WTC11 (cell line): ENCODE data around the gene SPG21. TPM values are rescaled to one million over a fixed set of nuclear protein-coding genes. Genes with fewer than 3 reads are reported as not detected.
A peak's percentile ranks its signal among the peaks of the same experiment; 100 is the strongest.

ENCODE experiments used
- ATAC-seq: fragments of 200-7000 bp; cut with Tn5 transposase; 2 replicates; pipeline ENCODE4 v1.10.0; 2021; ENCODE audit warnings: mild to moderate bottlenecking, moderate library complexity
- CTCF ChIA-PET: fragments of 300-600 bp; sonication (Branson Sonifier 250); formaldehyde crosslinking; loops from one replicate; lab custom pipeline; 2021; ENCODE audit warnings: antibody characterized with exemption; lab: Charles Lee
- POLR2A ChIA-PET: fragments of 350-600 bp; sonication (Branson Sonifier 250); formaldehyde crosslinking; loops from one replicate; lab custom pipeline; 2021; ENCODE audit warnings: antibody characterized with exemption; lab: Charles Lee
- DNase-seq: peaks from one replicate; pipeline ENCODE4 v3.0.0; 2021; ENCODE audit warnings: low spot score
- H3K27ac Mint-ChIP-seq: 2 replicates; pipeline ENCODE4 v1.8.0; 2021; ENCODE audit warnings: mixed read lengths
- H3K27me3 Mint-ChIP-seq: 2 replicates; pipeline ENCODE4 v1.8.0; 2021; ENCODE audit warnings: low read depth, mild to moderate bottlenecking, moderate library complexity, mixed read lengths
- H3K36me3 Mint-ChIP-seq: 2 replicates; pipeline ENCODE4 v1.8.0; 2021; ENCODE audit warnings: mixed read lengths
- H3K4me1 Mint-ChIP-seq: 2 replicates; pipeline ENCODE4 v1.8.0; 2022; ENCODE audit warnings: mixed read lengths
- H3K4me3 Mint-ChIP-seq: 2 replicates; pipeline ENCODE4 v1.8.0; 2021; ENCODE audit warnings: mild to moderate bottlenecking, moderate library complexity, mixed read lengths
- H3K9me3 Mint-ChIP-seq: 2 replicates; pipeline ENCODE4 v1.8.0; 2021; ENCODE audit warnings: mixed read lengths
- ATF6 ChIP-seq: sonication (generic); formaldehyde crosslinking; IDR thresholded peaks from 2 replicates; pipeline ENCODE4 v1.8.1; 2023; ENCODE audit warnings: mild to moderate bottlenecking, missing genetic modification reagents
- CBFB ChIP-seq: sonication (generic); formaldehyde crosslinking; IDR thresholded peaks from 2 replicates; pipeline ENCODE4 v1.8.1; 2022; ENCODE audit warnings: mild to moderate bottlenecking, low read depth, missing genetic modification reagents
- CREM ChIP-seq: sonication (generic); formaldehyde crosslinking; IDR thresholded peaks from 2 replicates; pipeline ENCODE4 v1.8.1; 2022; ENCODE audit warnings: mild to moderate bottlenecking, missing genetic modification reagents, moderate library complexity
- EMX1 ChIP-seq: fragments of 250-450 bp; sonication (Bioruptor Pico); IDR thresholded peaks from 2 replicates; pipeline ENCODE4 v1.8.0; 2021; ENCODE audit warnings: mild to moderate bottlenecking
- FOXJ3 ChIP-seq: sonication (generic); formaldehyde crosslinking; IDR thresholded peaks from 2 replicates; pipeline ENCODE4 v1.9.0; 2021; ENCODE audit warnings: missing genetic modification reagents, mild to moderate bottlenecking, borderline replicate concordance
- HMGA2 ChIP-seq: fragments of 250-450 bp; sonication (Bioruptor Pico); IDR thresholded peaks from 2 replicates; pipeline ENCODE4 v1.4.0; 2021; ENCODE audit warnings: mild to moderate bottlenecking, moderate library complexity
- IRF1 ChIP-seq: sonication (generic); formaldehyde crosslinking; IDR thresholded peaks from 2 replicates; pipeline ENCODE4 v1.8.0; 2023; ENCODE audit warnings: missing genetic modification reagents
- IRF2 ChIP-seq: sonication (generic); formaldehyde crosslinking; IDR thresholded peaks from 2 replicates; pipeline ENCODE4 v1.8.0; 2022; ENCODE audit warnings: low read depth, missing genetic modification reagents, borderline replicate concordance
- NR3C1 ChIP-seq: sonication (generic); formaldehyde crosslinking; conservative IDR thresholded peaks from 2 replicates; pipeline ENCODE4 v1.8.1; 2023; ENCODE audit warnings: low read depth, mild to moderate bottlenecking, missing genetic modification reagents
- RORB ChIP-seq: fragments of 250-450 bp; sonication (Bioruptor Pico); IDR thresholded peaks from 2 replicates; pipeline ENCODE4 v1.9.0; 2021; ENCODE audit warnings: mild to moderate bottlenecking
- ZNF219 ChIP-seq: sonication (generic); formaldehyde crosslinking; IDR thresholded peaks from 2 replicates; pipeline ENCODE4 v1.8.0; 2023; ENCODE audit warnings: missing genetic modification reagents, mild to moderate bottlenecking, borderline replicate concordance
- ZNF281 ChIP-seq: sonication (generic); formaldehyde crosslinking; IDR thresholded peaks from 2 replicates; pipeline ENCODE4 v1.8.0; 2023; ENCODE audit warnings: mild to moderate bottlenecking, missing genetic modification reagents
- total RNA-seq: library from RNA; stranded (reverse); gene quantifications from 3 replicates; pipeline ENCODE4 v1.2.3, GENCODE V29; 2021
- TF ChIP-seq, protein P1 (sequence below): sonication (generic); formaldehyde crosslinking; IDR thresholded peaks from 2 replicates; pipeline ENCODE4 v1.8.0; 2023; ENCODE audit warnings: missing genetic modification reagents, mild to moderate bottlenecking, borderline replicate concordance
- TF ChIP-seq, protein P2 (sequence below): sonication (generic); formaldehyde crosslinking; IDR thresholded peaks from 2 replicates; pipeline ENCODE4 v1.8.0; 2022; ENCODE audit warnings: mild to moderate bottlenecking, missing genetic modification reagents
- TF ChIP-seq, protein P3 (sequence below): sonication (generic); formaldehyde crosslinking; IDR thresholded peaks from 2 replicates; pipeline ENCODE4 v1.8.1; 2022; ENCODE audit warnings: mild to moderate bottlenecking, moderate library complexity, missing genetic modification reagents
- TF ChIP-seq, protein P4 (sequence below): sonication (generic); formaldehyde crosslinking; IDR thresholded peaks from 2 replicates; pipeline ENCODE4 v1.8.1; 2022; ENCODE audit warnings: low read depth, mild to moderate bottlenecking, moderate library complexity, missing genetic modification reagents, borderline replicate concordance
- TF ChIP-seq, protein P5 (sequence below): fragments of 250-450 bp; sonication (Bioruptor Pico); IDR thresholded peaks from 2 replicates; pipeline ENCODE4 v1.9.0; 2021; ENCODE audit warnings: mild to moderate bottlenecking

The SPG21 gene
- total RNA-seq, 1 experiment from 2014 or later, result 69.9 TPM

- TF ChIP-seq IRF1 (CRISPR knock-in tag), result no peak
- no peak for TF ChIP-seq IRF2 (CRISPR knock-in tag)
- TF ChIP-seq, protein P1, sequence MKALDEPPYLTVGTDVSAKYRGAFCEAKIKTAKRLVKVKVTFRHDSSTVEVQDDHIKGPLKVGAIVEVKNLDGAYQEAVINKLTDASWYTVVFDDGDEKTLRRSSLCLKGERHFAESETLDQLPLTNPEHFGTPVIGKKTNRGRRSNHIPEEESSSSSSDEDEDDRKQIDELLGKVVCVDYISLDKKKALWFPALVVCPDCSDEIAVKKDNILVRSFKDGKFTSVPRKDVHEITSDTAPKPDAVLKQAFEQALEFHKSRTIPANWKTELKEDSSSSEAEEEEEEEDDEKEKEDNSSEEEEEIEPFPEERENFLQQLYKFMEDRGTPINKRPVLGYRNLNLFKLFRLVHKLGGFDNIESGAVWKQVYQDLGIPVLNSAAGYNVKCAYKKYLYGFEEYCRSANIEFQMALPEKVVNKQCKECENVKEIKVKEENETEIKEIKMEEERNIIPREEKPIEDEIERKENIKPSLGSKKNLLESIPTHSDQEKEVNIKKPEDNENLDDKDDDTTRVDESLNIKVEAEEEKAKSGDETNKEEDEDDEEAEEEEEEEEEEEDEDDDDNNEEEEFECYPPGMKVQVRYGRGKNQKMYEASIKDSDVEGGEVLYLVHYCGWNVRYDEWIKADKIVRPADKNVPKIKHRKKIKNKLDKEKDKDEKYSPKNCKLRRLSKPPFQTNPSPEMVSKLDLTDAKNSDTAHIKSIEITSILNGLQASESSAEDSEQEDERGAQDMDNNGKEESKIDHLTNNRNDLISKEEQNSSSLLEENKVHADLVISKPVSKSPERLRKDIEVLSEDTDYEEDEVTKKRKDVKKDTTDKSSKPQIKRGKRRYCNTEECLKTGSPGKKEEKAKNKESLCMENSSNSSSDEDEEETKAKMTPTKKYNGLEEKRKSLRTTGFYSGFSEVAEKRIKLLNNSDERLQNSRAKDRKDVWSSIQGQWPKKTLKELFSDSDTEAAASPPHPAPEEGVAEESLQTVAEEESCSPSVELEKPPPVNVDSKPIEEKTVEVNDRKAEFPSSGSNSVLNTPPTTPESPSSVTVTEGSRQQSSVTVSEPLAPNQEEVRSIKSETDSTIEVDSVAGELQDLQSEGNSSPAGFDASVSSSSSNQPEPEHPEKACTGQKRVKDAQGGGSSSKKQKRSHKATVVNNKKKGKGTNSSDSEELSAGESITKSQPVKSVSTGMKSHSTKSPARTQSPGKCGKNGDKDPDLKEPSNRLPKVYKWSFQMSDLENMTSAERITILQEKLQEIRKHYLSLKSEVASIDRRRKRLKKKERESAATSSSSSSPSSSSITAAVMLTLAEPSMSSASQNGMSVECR (CRISPR knock-in tag), result peak; percentile 73
- TF ChIP-seq FOXJ3 (CRISPR knock-in tag), result no peak
- no peak for TF ChIP-seq RORB (CRISPR knock-in tag)
- TF ChIP-seq, protein P2, sequence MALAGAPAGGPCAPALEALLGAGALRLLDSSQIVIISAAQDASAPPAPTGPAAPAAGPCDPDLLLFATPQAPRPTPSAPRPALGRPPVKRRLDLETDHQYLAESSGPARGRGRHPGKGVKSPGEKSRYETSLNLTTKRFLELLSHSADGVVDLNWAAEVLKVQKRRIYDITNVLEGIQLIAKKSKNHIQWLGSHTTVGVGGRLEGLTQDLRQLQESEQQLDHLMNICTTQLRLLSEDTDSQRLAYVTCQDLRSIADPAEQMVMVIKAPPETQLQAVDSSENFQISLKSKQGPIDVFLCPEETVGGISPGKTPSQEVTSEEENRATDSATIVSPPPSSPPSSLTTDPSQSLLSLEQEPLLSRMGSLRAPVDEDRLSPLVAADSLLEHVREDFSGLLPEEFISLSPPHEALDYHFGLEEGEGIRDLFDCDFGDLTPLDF (CRISPR knock-in tag), result no peak
- TF ChIP-seq ZNF281 (CRISPR knock-in tag), result no peak
- peak; percentile 82; the same call in 1 of the 2 replicates for TF ChIP-seq NR3C1
- no peak for TF ChIP-seq HMGA2
- TF ChIP-seq EMX1 (CRISPR knock-in tag), result no peak
- no peak for TF ChIP-seq ZNF219 (CRISPR knock-in tag)
Measured at GRCh38 chr15:64989416-64990167, at the start of gene SPG21 (continued).

GRCh38 chr15:65038836-65039235 lies 49.1 kb upstream of the SPG21 start:
- ATAC-seq (no peak), DNase-seq (no peak)
- H3K36me3 Mint-ChIP-seq, result no peaks in the 10 kb centered on the region
- TF ChIP-seq, protein P3, sequence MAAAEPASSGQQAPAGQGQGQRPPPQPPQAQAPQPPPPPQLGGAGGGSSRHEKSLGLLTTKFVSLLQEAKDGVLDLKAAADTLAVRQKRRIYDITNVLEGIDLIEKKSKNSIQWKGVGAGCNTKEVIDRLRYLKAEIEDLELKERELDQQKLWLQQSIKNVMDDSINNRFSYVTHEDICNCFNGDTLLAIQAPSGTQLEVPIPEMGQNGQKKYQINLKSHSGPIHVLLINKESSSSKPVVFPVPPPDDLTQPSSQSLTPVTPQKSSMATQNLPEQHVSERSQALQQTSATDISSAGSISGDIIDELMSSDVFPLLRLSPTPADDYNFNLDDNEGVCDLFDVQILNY (CRISPR knock-in tag), result no peak
- TF ChIP-seq ATF6 (no peak), CREM (no peak), CBFB (no peak), IRF2 (CRISPR knock-in tag) (no peak)
- TF ChIP-seq, protein P4, sequence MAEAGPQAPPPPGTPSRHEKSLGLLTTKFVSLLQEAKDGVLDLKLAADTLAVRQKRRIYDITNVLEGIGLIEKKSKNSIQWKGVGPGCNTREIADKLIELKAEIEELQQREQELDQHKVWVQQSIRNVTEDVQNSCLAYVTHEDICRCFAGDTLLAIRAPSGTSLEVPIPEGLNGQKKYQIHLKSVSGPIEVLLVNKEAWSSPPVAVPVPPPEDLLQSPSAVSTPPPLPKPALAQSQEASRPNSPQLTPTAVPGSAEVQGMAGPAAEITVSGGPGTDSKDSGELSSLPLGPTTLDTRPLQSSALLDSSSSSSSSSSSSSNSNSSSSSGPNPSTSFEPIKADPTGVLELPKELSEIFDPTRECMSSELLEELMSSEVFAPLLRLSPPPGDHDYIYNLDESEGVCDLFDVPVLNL (CRISPR knock-in tag), result no peak
- TF ChIP-seq, protein P5, sequence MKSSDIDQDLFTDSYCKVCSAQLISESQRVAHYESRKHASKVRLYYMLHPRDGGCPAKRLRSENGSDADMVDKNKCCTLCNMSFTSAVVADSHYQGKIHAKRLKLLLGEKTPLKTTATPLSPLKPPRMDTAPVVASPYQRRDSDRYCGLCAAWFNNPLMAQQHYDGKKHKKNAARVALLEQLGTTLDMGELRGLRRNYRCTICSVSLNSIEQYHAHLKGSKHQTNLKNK, result no peak
- H3K4me3 Mint-ChIP-seq, result no peak overlapping the region
- no peaks in the 10 kb centered on the region; the same call in 1 of the 2 replicates for H3K27me3 Mint-ChIP-seq
- H3K9me3 Mint-ChIP-seq, result no peaks in the 10 kb centered on the region
- H3K4me1 Mint-ChIP-seq, result no peaks in the 10 kb centered on the region
- no peak overlapping the region for H3K27ac Mint-ChIP-seq
- POLR2A ChIA-PET, result no interaction called here
- CTCF ChIA-PET, result interaction anchor here (0.8 to 1.5 kb wide), 6 partner anchors 15 to 146 kb away, joined by 3 to 7 read pairs (median 4); partner anchors contain the start of genes CLPX and KBTBD13
